HEK293T (cell line): ENCODE measurements around the gene LIMS2.

Experiments used
- BHLHE40 ChIP-seq: fragments of 450-650 bp; IDR thresholded peaks from 2 replicates; pipeline ENCODE4 v1.6.1; 2016; ENCODE audit warnings: mild to moderate bottlenecking, moderate library complexity, borderline replicate concordance
- FOXA1 ChIP-seq: fragments of 450-650 bp; IDR thresholded peaks from 2 replicates; pipeline ENCODE4 v1.6.1; 2016; ENCODE audit warnings: mild to moderate bottlenecking
- FOXK2 ChIP-seq: fragments of 450-650 bp; IDR thresholded peaks from 2 replicates; pipeline ENCODE4 v1.6.1; 2016; ENCODE audit warnings: mild to moderate bottlenecking
- FOXM1 ChIP-seq: fragments of 450-650 bp; IDR thresholded peaks from 2 replicates; pipeline ENCODE4 v1.6.1; 2017; ENCODE audit warnings: mild to moderate bottlenecking, borderline replicate concordance
- HDGF ChIP-seq: fragments of 450-650 bp; IDR thresholded peaks from 2 replicates; pipeline ENCODE4 v1.6.1; 2017; ENCODE audit warnings: antibody characterized with exemption, borderline replicate concordance
- L3MBTL2 ChIP-seq: fragments of 450-650 bp; conservative IDR thresholded peaks from 2 replicates; pipeline ENCODE4 v1.6.1; 2016; ENCODE audit warnings: mild to moderate bottlenecking
- NFRKB ChIP-seq: fragments of 450-650 bp; IDR thresholded peaks from 2 replicates; pipeline ENCODE4 v1.6.1; 2016; ENCODE audit warnings: mild to moderate bottlenecking, moderate library complexity
- SP1 ChIP-seq: fragments of 450-650 bp; IDR thresholded peaks from 2 replicates; pipeline ENCODE4 v1.6.1; 2017
- TARDBP ChIP-seq: fragments of 450-650 bp; IDR thresholded peaks from 2 replicates; pipeline ENCODE4 v1.6.1; 2016
- ZNF384 ChIP-seq: fragments of 450-650 bp; IDR thresholded peaks from 2 replicates; pipeline ENCODE4 v1.6.1; 2016

- no peak for TF ChIP-seq FOXA1
- TF ChIP-seq BHLHE40, result no peak
- no peak for TF ChIP-seq FOXK2
- TF ChIP-seq FOXM1, result no peak
- TF ChIP-seq HDGF, result no peak
- TF ChIP-seq L3MBTL2, result no peak
- TF ChIP-seq TARDBP, result no peak
- no peak for TF ChIP-seq ZNF384
- no peak for TF ChIP-seq NFRKB
- TF ChIP-seq SP1, result no peak
These were observed 56.7 kb downstream of the LIMS2 start for GRCh38 chr2:127618551-127619202.
